SU-DHL-6 (cell line): ENCODE measurements around the gene FAM13C.

ENCODE experiments used
- H2AFZ ChIP-seq: fragments of 200-600 bp; sonication (generic); 2 replicates; pipeline ENCODE4 v1.6.1; 2014; ENCODE audit warnings: low read depth, mild to moderate bottlenecking, moderate library complexity, mixed read lengths, antibody characterized with exemption, low read length; ENCODE audit not compliant: severe bottlenecking
- H3F3A ChIP-seq: fragments of 200-600 bp; shearing (Covaris generic); 2 replicates; pipeline ENCODE4 v1.6.0; 2016; ENCODE audit warnings: antibody characterized with exemption, mild to moderate bottlenecking; ENCODE audit not compliant: insufficient read depth
- H3K27ac ChIP-seq: fragments of 200-600 bp; sonication (generic); 2 replicates; pipeline ENCODE4 v1.5.1; 2016; ENCODE audit warnings: low read depth, mild to moderate bottlenecking, low read length, moderate library complexity, mixed read lengths
- H3K27me3 ChIP-seq: fragments of 200-600 bp; sonication (generic), shearing (Covaris generic); 2 replicates; pipeline ENCODE4 v1.6.0; 2014; ENCODE audit warnings: mild to moderate bottlenecking, low read length
- H3K36me3 ChIP-seq: fragments of 200-600 bp; sonication (generic); 2 replicates; pipeline ENCODE4 v1.6.1; 2014; ENCODE audit warnings: mild to moderate bottlenecking, low read length, mixed read lengths
- H3K4me2 ChIP-seq: fragments of 300-600, 200-600 bp; shearing (Covaris generic), sonication (generic); 2 replicates; pipeline ENCODE4 v1.6.0; 2014; ENCODE audit warnings: low read length, low read depth, mild to moderate bottlenecking; ENCODE audit not compliant: poor library complexity, severe bottlenecking
- H3K4me3 ChIP-seq: fragments of 200-600 bp; sonication (generic); 2 replicates; pipeline ENCODE4 v1.5.1; 2014; ENCODE audit warnings: antibody characterized with exemption, low read length, mild to moderate bottlenecking, mixed read lengths; ENCODE audit not compliant: insufficient read depth, poor library complexity, severe bottlenecking
- H3K79me2 ChIP-seq: fragments of 200-600 bp; sonication (generic); 2 replicates; pipeline ENCODE4 v1.6.1; 2014; ENCODE audit warnings: mild to moderate bottlenecking, low read length, moderate library complexity; ENCODE audit not compliant: insufficient read depth
- H3K9ac ChIP-seq: fragments of 200-600 bp; sonication (generic); 2 replicates; pipeline ENCODE4 v1.7.0; 2014; ENCODE audit warnings: mild to moderate bottlenecking, low read length
- H3K9me2 ChIP-seq: fragments of 200-600 bp; sonication (generic); replicated peaks from 2 replicates; pipeline ENCODE4 v1.6.1; 2014; ENCODE audit warnings: low read length; ENCODE audit not compliant: insufficient read depth
- H3K9me3 ChIP-seq: fragments of 200-600 bp; sonication (generic); 2 replicates; pipeline ENCODE4 v1.6.1; 2014; ENCODE audit warnings: low read length, mixed read lengths; ENCODE audit not compliant: insufficient read depth
- H4K20me1 ChIP-seq: fragments of 200-600 bp; sonication (generic); 2 replicates; pipeline ENCODE4 v1.6.1; 2014; ENCODE audit warnings: low read depth, mild to moderate bottlenecking, antibody characterized with exemption, low read length, moderate library complexity, mixed read lengths
- CTCF ChIP-seq: fragments of 200-600 bp; sonication (generic); IDR thresholded peaks from one replicate; pipeline ENCODE4 v1.5.1; 2017; ENCODE audit warnings: antibody characterized with exemption, mild to moderate bottlenecking, low read length, moderate library complexity; ENCODE audit not compliant: insufficient read depth, poor library complexity, severe bottlenecking
- EZH2phosphoT487 ChIP-seq: fragments of 200-600 bp; sonication (generic), shearing (Covaris generic); conservative IDR thresholded peaks from 2 replicates; pipeline ENCODE4 v1.6.1; 2018; ENCODE audit warnings: mild to moderate bottlenecking, antibody characterized with exemption, low read length, moderate library complexity, mixed read lengths

FAM13C gene

GRCh38 chr10:59281861-59282260 is 80.5 kb downstream of the FAM13C start:
- H3K9ac ChIP-seq, result no peak overlapping the region
- no peaks in the 10 kb centered on the region for H3K9me2 ChIP-seq
- no peak overlapping the region for H3K27ac ChIP-seq
- H3F3A ChIP-seq, result no peaks in the 10 kb centered on the region
- no peaks in the 10 kb centered on the region for H3K9me3 ChIP-seq
- H3K4me3 ChIP-seq, result no peak overlapping the region
- H3K36me3 ChIP-seq, result no peaks in the 10 kb centered on the region
- no peaks in the 10 kb centered on the region for H3K79me2 ChIP-seq
- no peak for TF ChIP-seq CTCF
- no peak for TF ChIP-seq EZH2phosphoT487
- no peaks in the 10 kb centered on the region for H4K20me1 ChIP-seq
- H2AFZ ChIP-seq, result no peak overlapping the region
- H3K27me3 ChIP-seq, result no peaks in the 10 kb centered on the region
- H3K4me2 ChIP-seq, result no peak overlapping the region

- Histone ChIP-seq H3F3A (no peaks in the 10 kb centered on the region), H3K9me3 (no peaks in the 10 kb centered on the region), H4K20me1 (no peaks in the 10 kb centered on the region), H3K9ac (no peak overlapping the region), H3K4me2 (no peak overlapping the region), H2AFZ (no peak overlapping the region), H3K9me2 (no peaks in the 10 kb centered on the region), H3K79me2 (no peaks in the 10 kb centered on the region), H3K36me3 (no peaks in the 10 kb centered on the region), H3K27me3 (no peaks in the 10 kb centered on the region), H3K4me3 (no peak overlapping the region), H3K27ac (no peak overlapping the region)
- no peak for TF ChIP-seq EZH2phosphoT487
- TF ChIP-seq CTCF, result no peak
Observed at GRCh38 chr10:59279991-59280505, 82.3 kb downstream of the FAM13C start.

GRCh38 chr10:59279476-59279875 is 82.9 kb downstream of the FAM13C start:
- Histone ChIP-seq H3K36me3 (no peaks in the 10 kb centered on the region), H2AFZ (no peak overlapping the region), H3K27ac (no peak overlapping the region), H3F3A (no peaks in the 10 kb centered on the region), H3K4me3 (no peak overlapping the region), H4K20me1 (no peaks in the 10 kb centered on the region), H3K4me2 (no peak overlapping the region), H3K79me2 (no peaks in the 10 kb centered on the region), H3K27me3 (no peaks in the 10 kb centered on the region), H3K9me2 (no peaks in the 10 kb centered on the region), H3K9ac (no peak overlapping the region), H3K9me3 (no peaks in the 10 kb centered on the region)
- TF ChIP-seq EZH2phosphoT487, result no peak
- no peak for TF ChIP-seq CTCF

GRCh38 chr10:59276919-59277318 is 85.4 kb downstream of the FAM13C start:
- Histone ChIP-seq H3K4me2 (no peak overlapping the region), H3K36me3 (no peaks in the 10 kb centered on the region), H3K9me3 (no peaks in the 10 kb centered on the region), H2AFZ (no peak overlapping the region), H4K20me1 (no peaks in the 10 kb centered on the region), H3K27ac (no peak overlapping the region), H3F3A (no peaks in the 10 kb centered on the region), H3K9me2 (no peaks in the 10 kb centered on the region), H3K4me3 (no peak overlapping the region), H3K79me2 (no peaks in the 10 kb centered on the region), H3K9ac (no peak overlapping the region), H3K27me3 (no peaks in the 10 kb centered on the region)
- TF ChIP-seq EZH2phosphoT487, result no peak
- TF ChIP-seq CTCF, result no peak
